GM12892 (cell line): ENCODE data around the gene COL13A1. TPM values are rescaled to one million over a fixed set of nuclear protein-coding genes. Genes with fewer than 3 reads are reported as not detected.

Experiments
- DNase-seq: peaks from one replicate; pipeline ENCODE4 v3.0.0; 2011; ENCODE audit not compliant: insufficient read length
- FAIRE-seq: peaks from 2 replicates; lab custom pipeline; 2011; peaks lifted over from hg19 to GRCh38; lab: Jason Lieb, UNC
- POLR2A ChIP-seq: IDR thresholded peaks from 2 replicates; pipeline ENCODE4 v1.6.1; 2011; ENCODE audit warnings: low read depth, low read length, control low read depth
- POLR2AphosphoS5 ChIP-seq: IDR thresholded peaks from 2 replicates; pipeline ENCODE4 v1.6.1; 2011; ENCODE audit warnings: low read depth, low read length, control low read depth
- TAF1 ChIP-seq: IDR thresholded peaks from 2 replicates; pipeline ENCODE4 v1.6.1; 2011; ENCODE audit warnings: low read depth, mild to moderate bottlenecking, control low read depth, low read length, borderline replicate concordance
- polyA plus RNA-seq: library from polyadenylated mRNA; unstranded; fragments of >200 nt; gene quantifications from one replicate; pipeline ENCODE4 v1.2.1, GENCODE V29; 2012; ENCODE audit warnings: missing spikeins, inconsistent platforms; ENCODE audit not compliant: missing spikeins

Gene COL13A1
- polyA plus RNA-seq = 0.08 TPM

- no peak for TF ChIP-seq POLR2A
- no peak for TF ChIP-seq POLR2AphosphoS5
- no peak for TF ChIP-seq TAF1
- no peak for DNase-seq
- FAIRE-seq = no peak
Observed at GRCh38 chr10:69801434-69802315, at the start of gene COL13A1. COL13A1 (plus strand) TSS chr10:69801906; CDS start chr10:69802424, 518 bp downstream.

- TF ChIP-seq TAF1 (no peak), POLR2AphosphoS5 (no peak), POLR2A (no peak)
- DNase-seq (no peak), FAIRE-seq (no peak)
Observed at GRCh38 chr10:69752479-69752878, 49.2 kb upstream of the COL13A1 start.

GRCh38 chr10:69756279-69756678 lies 45.4 kb upstream of the COL13A1 start:
- TF ChIP-seq TAF1 = no peak
- no peak for TF ChIP-seq POLR2AphosphoS5
- no peak for TF ChIP-seq POLR2A
- FAIRE-seq (no peak), DNase-seq (no peak)

- no peak for DNase-seq
- FAIRE-seq = no peak
- TF ChIP-seq POLR2A (no peak), POLR2AphosphoS5 (no peak), TAF1 (no peak)
Observed at GRCh38 chr10:69757206-69757552, 44.5 kb upstream of the COL13A1 start.

GRCh38 chr10:69757553-69758309 lies 44.0 kb upstream of the COL13A1 start:
- no peak for TF ChIP-seq TAF1
- no peak for TF ChIP-seq POLR2AphosphoS5
- TF ChIP-seq POLR2A = no peak
- no peak for DNase-seq
- no peak for FAIRE-seq

- no peak for TF ChIP-seq POLR2AphosphoS5
- FAIRE-seq = no peak
- DNase-seq = no peak
Observed at GRCh38 chr10:69758310-69758728, 43.4 kb upstream of the COL13A1 start.

- FAIRE-seq (no peak), DNase-seq (no peak)
- TF ChIP-seq POLR2A = no peak
- no peak for TF ChIP-seq TAF1
- TF ChIP-seq POLR2AphosphoS5 = no peak
Observed at GRCh38 chr10:69759641-69760040, 42.1 kb upstream of the COL13A1 start.

GRCh38 chr10:69760072-69760471 lies 41.6 kb upstream of the COL13A1 start:
- DNase-seq (no peak), FAIRE-seq (no peak)
- TF ChIP-seq POLR2A (no peak), POLR2AphosphoS5 (no peak), TAF1 (no peak)

GRCh38 chr10:69761320-69761719 lies 40.4 kb upstream of the COL13A1 start:
- FAIRE-seq = no peak
- TF ChIP-seq POLR2AphosphoS5 (no peak), POLR2A (no peak), TAF1 (no peak)
- no peak for DNase-seq

GRCh38 chr10:69766161-69766910 lies 35.4 kb upstream of the COL13A1 start:
- TF ChIP-seq POLR2AphosphoS5 (no peak), POLR2A (no peak), TAF1 (no peak)
- no peak for FAIRE-seq
- DNase-seq = no peak

- FAIRE-seq (no peak), DNase-seq (no peak)
- TF ChIP-seq POLR2A (no peak), TAF1 (no peak), POLR2AphosphoS5 (no peak)
Observed at GRCh38 chr10:69767793-69768192, 33.9 kb upstream of the COL13A1 start.

GRCh38 chr10:69768386-69768785 lies 33.3 kb upstream of the COL13A1 start:
- TF ChIP-seq POLR2A = no peak
- TF ChIP-seq TAF1 = no peak
- TF ChIP-seq POLR2AphosphoS5 = no peak
- DNase-seq (no peak), FAIRE-seq (no peak)
